ENCODE data around the gene PRR5L.
A peak's percentile ranks its signal among the peaks of the same experiment; 100 is the strongest.

The PRR5L gene

GRCh38 chr11:36447514-36447913 is 151.4 kb downstream of the PRR5L start:
- no peak for DNase-seq

- no peak for DNase-seq
Observed at GRCh38 chr11:36447947-36448346, 151.9 kb downstream of the PRR5L start.

- DNase-seq, result peak; percentile 26
Observed at GRCh38 chr11:36449561-36450096, 153.5 kb downstream of the PRR5L start.

GRCh38 chr11:36450110-36450572 is 154.1 kb downstream of the PRR5L start:
- DNase-seq, result peak; percentile 24

GRCh38 chr11:36451045-36451444 is 155.0 kb downstream of the PRR5L start:
- DNase-seq, result peak; percentile 35

GRCh38 chr11:36451681-36452080 is 155.6 kb downstream of the PRR5L start:
- no peak for DNase-seq

GRCh38 chr11:36452236-36452940 is 156.3 kb downstream of the PRR5L start:
- DNase-seq, result peak; percentile 43

GRCh38 chr11:36452961-36453360 is 156.9 kb downstream of the PRR5L start:
- peak; percentile 14 for DNase-seq

GRCh38 chr11:36453678-36454077 is 157.6 kb downstream of the PRR5L start:
- peak; percentile 52 for DNase-seq

GRCh38 chr11:36454551-36454940 is 158.5 kb downstream of the PRR5L start:
- DNase-seq, result peak; percentile 47

GRCh38 chr11:36454941-36455631 is 159.0 kb downstream of the PRR5L start:
- no peak for DNase-seq

GRCh38 chr11:36455658-36456111 is 159.6 kb downstream of the PRR5L start:
- DNase-seq, result peak; percentile 98

GRCh38 chr11:36456156-36456555 is 160.1 kb downstream of the PRR5L start:
- DNase-seq, result no peak

- peak; percentile 28 for DNase-seq
Observed at GRCh38 chr11:36458129-36458915, 162.2 kb downstream of the PRR5L start.

GRCh38 chr11:36459046-36459445 is 163.0 kb downstream of the PRR5L start:
- peak; percentile 52 for DNase-seq

GRCh38 chr11:36460220-36460619 is 164.1 kb downstream of the PRR5L start:
- peak; percentile 41 for DNase-seq

GRCh38 chr11:36462321-36462720 is 166.2 kb downstream of the PRR5L start:
- no peak for DNase-seq

GRCh38 chr11:36463781-36464180 is 167.7 kb downstream of the PRR5L start:
- no peak for DNase-seq

GRCh38 chr11:36464720-36465119 is 168.6 kb downstream of the PRR5L start:
- no peak for DNase-seq

GRCh38 chr11:36465449-36466163 is 169.5 kb downstream of the PRR5L start:
- DNase-seq, result no peak

GRCh38 chr11:36467012-36467411 is 170.9 kb downstream of the PRR5L start:
- DNase-seq, result no peak

- DNase-seq, result no peak
Observed at GRCh38 chr11:36467916-36468315, 171.8 kb downstream of the PRR5L start.

All from islet precursor cell (in vitro differentiated cells).